C4-2B (cell line): ENCODE results near the gene SP1.
A peak's percentile ranks its signal among the peaks of the same experiment; 100 is the strongest.

Experiments
- H3K27ac ChIP-seq: fragments of 450-650 bp; 2 replicates; pipeline ENCODE4 v1.5.1; 2017
- ZFX ChIP-seq: fragments of 450-650 bp; IDR thresholded peaks from 2 replicates; pipeline ENCODE4 v1.6.1; 2017
- TF ChIP-seq, protein P1 (sequence below): fragments of 450-650 bp; conservative IDR thresholded peaks from 2 replicates; pipeline ENCODE4 v1.5.1; 2017; ENCODE audit warnings: mild to moderate bottlenecking

Gene SP1

DNA sequence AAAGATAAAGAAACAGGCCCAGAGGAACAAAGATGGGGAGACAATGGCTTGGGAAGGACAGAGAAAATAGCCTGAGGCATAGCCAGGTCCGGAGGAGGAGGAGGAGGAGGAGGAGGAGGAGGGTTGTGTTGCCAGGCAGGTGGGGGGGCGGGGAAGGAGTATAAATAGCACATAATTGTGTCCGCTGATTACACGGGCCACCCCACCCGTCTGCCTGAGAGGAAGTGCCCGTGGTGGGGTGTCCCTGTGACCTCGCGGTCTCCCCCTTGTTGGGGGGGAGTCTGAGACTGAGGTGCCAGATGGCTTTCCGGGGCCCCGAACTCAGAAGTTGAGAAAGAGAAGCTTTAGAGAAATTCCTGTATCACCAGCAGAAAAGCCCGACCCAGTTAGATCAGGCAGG is 42.0 kb upstream of the SP1 start:
- no peak overlapping the region for H3K27ac ChIP-seq
- TF ChIP-seq ZFX = no peak
- TF ChIP-seq, protein P1, sequence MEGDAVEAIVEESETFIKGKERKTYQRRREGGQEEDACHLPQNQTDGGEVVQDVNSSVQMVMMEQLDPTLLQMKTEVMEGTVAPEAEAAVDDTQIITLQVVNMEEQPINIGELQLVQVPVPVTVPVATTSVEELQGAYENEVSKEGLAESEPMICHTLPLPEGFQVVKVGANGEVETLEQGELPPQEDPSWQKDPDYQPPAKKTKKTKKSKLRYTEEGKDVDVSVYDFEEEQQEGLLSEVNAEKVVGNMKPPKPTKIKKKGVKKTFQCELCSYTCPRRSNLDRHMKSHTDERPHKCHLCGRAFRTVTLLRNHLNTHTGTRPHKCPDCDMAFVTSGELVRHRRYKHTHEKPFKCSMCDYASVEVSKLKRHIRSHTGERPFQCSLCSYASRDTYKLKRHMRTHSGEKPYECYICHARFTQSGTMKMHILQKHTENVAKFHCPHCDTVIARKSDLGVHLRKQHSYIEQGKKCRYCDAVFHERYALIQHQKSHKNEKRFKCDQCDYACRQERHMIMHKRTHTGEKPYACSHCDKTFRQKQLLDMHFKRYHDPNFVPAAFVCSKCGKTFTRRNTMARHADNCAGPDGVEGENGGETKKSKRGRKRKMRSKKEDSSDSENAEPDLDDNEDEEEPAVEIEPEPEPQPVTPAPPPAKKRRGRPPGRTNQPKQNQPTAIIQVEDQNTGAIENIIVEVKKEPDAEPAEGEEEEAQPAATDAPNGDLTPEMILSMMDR = no peak

DNA sequence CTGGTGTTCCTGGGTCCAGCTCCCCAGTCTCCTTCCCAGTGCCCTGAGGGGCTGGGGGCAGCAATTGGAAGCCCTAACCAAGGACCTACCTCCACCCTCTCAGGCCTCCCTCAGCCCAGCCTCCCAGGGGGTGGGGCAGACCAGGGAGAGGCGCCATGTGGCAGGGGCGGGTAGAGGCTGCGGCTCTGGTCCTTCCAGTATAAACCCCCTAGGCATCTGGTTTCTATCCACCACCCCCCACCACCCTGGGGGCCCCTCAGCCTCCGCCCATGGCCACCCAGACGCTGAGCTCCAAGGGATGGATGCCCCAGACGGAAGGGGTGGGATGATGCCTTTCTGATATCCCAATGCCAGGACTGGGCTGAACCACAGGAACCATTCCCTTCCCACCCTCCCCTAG is 41.1 kb upstream of the SP1 start:
- TF ChIP-seq, protein P1 = no peak
- TF ChIP-seq ZFX = no peak
- no peak overlapping the region for H3K27ac ChIP-seq

DNA sequence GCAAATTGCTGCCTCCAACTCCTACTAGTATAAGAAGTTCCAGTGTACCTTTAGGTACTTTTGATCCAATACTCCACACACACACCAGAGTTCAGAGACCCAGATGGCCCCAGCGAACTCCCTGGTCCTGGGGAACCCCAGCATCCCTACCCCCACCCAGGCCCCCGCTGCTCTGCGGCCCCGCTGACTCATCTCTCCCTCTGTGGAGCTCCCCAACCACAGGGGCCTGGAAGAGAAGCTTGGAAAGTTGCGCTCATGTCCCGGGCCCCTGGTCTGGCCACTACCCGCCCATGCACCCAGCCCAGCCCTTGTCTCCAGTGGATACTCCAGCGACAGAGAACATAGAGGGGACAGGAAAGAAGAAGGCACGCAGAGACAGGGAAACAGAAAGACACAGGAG is 39.6 kb upstream of the SP1 start:
- H3K27ac ChIP-seq = no peak overlapping the region
- TF ChIP-seq ZFX = no peak
- TF ChIP-seq, protein P1 = no peak

DNA sequence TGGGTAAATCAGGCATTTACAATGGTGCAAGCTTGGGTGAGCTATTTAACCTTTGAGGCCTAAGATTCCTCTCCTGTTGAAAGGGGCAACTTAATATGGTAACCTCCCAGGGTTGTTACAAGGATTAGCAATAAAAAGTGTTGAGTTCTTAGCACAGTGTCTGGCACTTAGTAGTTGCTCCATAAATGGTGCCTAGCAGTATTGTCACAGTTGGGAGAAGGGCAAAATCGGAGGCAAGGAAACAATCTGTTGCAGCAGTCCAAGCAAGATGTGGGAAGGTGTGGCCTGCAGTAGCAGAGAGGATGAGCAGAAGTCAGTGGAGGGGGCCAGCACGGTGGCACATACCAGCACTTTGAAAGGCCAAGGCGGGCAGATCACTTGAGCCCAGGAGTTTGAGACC is 36.5 kb upstream of the SP1 start:
- no peak for TF ChIP-seq ZFX
- TF ChIP-seq, protein P1 = no peak
- no peak overlapping the region for H3K27ac ChIP-seq

DNA sequence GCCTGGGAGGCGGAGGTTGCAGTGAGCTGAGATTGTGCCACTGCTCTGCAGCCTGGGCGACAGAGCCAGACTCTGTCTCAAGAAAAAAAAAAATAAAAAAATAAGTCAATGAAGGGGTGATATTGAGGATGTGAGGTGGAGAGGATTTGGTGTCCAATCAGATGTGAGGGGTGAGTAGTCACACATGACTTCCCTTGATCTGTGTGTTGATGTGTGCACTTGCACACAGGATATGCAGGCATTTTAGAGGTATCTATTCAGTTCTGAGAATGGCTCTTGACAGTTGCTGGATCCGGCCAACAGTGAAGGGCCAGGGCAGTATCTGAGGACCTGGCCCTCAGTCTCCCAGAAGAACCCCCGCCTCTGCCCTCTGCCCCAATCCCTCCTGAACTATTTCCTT is 36.0 kb upstream of the SP1 start:
- no peak overlapping the region for H3K27ac ChIP-seq
- TF ChIP-seq, protein P1 = no peak
- TF ChIP-seq ZFX = no peak

DNA sequence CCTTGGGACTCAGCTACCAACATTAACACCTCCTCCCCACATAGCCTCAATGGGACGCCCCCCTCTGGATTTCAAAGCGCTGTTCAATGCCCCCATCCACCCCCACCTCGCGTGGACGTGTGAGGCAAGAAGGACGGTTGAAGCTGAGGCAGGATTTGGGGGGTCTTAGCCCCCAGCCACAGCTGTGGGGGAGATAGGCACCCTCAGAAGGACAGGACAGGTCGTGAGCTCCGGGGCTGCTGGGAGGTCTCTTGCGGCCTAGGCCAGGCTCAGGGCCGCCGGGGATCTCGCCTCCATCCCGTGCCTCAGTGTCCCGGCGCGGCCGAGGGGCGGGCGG is 35.5 kb upstream of the SP1 start:
- peak overlapping the region; percentile 33; the same call in 1 of the 2 replicates for H3K27ac ChIP-seq
- no peak for TF ChIP-seq ZFX
- TF ChIP-seq, protein P1 = no peak

DNA sequence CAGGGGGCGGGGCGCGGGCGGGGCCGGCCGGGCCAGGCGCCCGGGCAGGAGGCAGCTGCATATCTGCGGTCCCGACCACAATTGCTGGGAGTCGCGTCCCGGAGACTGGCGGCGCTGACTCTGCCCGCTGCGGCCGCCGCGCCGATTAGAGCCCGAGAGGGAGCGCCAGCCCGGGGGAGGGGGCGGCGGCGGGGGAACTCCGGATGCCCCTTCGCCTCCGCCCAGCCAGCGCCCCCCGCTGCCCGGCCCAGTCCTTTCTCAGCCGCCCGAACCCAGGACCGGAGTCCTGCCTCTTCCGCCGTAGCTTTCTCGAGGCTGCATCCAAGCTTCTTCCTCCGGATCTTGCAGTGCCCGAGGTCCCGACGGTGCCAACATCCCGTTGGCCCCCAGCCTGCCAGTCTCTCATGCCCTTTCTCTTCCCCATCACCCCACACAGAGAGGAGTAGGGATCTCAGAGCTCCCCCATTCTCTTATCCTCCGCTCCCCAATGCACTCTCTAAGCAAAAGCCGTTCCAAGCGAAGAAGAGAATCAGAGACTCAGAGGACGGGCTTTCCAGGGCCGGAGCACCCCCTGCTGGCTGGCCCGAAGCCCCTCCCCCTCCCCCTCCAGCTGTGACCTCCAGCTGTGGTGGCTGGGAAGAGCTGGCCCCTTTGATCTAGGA is 35.0 kb upstream of the SP1 start:
- TF ChIP-seq, protein P1 = peak; percentile 72
- TF ChIP-seq ZFX = no peak
- H3K27ac ChIP-seq = peak overlapping the region; percentile 33; the same call in 1 of the 2 replicates
